HEK293 (cell line): Measurements from ENCODE around the gene KCNJ11.

Experiments used
- CTCF ChIA-PET: fragments of 350-600 bp; formaldehyde crosslinking; extraction: SDS; loops from one replicate; lab custom pipeline; 2021; ENCODE audit warnings: antibody characterized with exemption; lab: Yijun Ruan, JAX
- POLR2A ChIA-PET: fragments of 300-600 bp; formaldehyde crosslinking; extraction: SDS; loops from one replicate; lab custom pipeline; 2020; ENCODE audit warnings: antibody characterized with exemption, inconsistent platforms; lab: Yijun Ruan, JAX
- H3K27ac ChIP-seq: fragments of 200-500 bp; sonication (Bioruptor generic); 2 replicates; pipeline ENCODE4 v1.5.1; 2014; ENCODE audit warnings: low read depth, low read length, control low read depth, inconsistent platforms; ENCODE audit errors: extremely low read depth
- H3K36me3 ChIP-seq, 2 experiments: fragments of 200-500 bp in 1 of 2; sonication (Bioruptor generic) in 1 of 2; 1 replicate in 1 of 2; 2 replicates in 1 of 2; pipeline ENCODE4 v1.5.1; 2014 to 2017; ENCODE audit warnings: inconsistent platforms in 2 of 2, low read length in 2 of 2; ENCODE audit not compliant: control insufficient read depth in 2 of 2, insufficient read depth in 1 of 2
- H3K4me1 ChIP-seq: fragments of 200-500 bp; sonication (Bioruptor generic); 2 replicates; pipeline ENCODE4 v1.5.1; 2014; ENCODE audit warnings: mild to moderate bottlenecking, low read length, inconsistent platforms; ENCODE audit not compliant: control insufficient read depth, insufficient read depth
- H3K4me3 ChIP-seq: 2 replicates; pipeline ENCODE4 v1.5.1; 2011; ENCODE audit warnings: low read depth, mild to moderate bottlenecking, control low read depth, low read length, moderate library complexity
- H3K9me3 ChIP-seq: fragments of 200-500 bp; sonication (Bioruptor generic); 2 replicates; pipeline ENCODE4 v1.5.1; 2014; ENCODE audit warnings: low read depth, low read length, inconsistent platforms; ENCODE audit not compliant: control insufficient read depth, insufficient read depth
- BCL6B ChIP-seq: fragments of 450-650 bp; formaldehyde crosslinking; IDR thresholded peaks from 2 replicates; pipeline ENCODE4 v1.5.1; 2017; ENCODE audit warnings: missing biosample characterization, missing genetic modification characterization
- SALL2 ChIP-seq: fragments of 450-650 bp; formaldehyde crosslinking; IDR thresholded peaks from 2 replicates; pipeline ENCODE4 v1.5.0; 2017; ENCODE audit warnings: missing biosample characterization, mild to moderate bottlenecking, missing genetic modification characterization, borderline replicate concordance
- SCRT2 ChIP-seq: fragments of 450-650 bp; formaldehyde crosslinking; IDR thresholded peaks from 2 replicates; pipeline ENCODE4 v1.5.1; 2016; ENCODE audit warnings: missing biosample characterization, missing genetic modification characterization
- ZEB2 ChIP-seq: fragments of 450-650 bp; formaldehyde crosslinking; IDR thresholded peaks from 2 replicates; pipeline ENCODE4 v1.5.1; 2016; ENCODE audit warnings: missing biosample characterization, missing genetic modification characterization
- ZNF140 ChIP-seq: fragments of 450-650 bp; formaldehyde crosslinking; IDR thresholded peaks from 2 replicates; pipeline ENCODE4 v1.5.1; 2016; ENCODE audit warnings: missing biosample characterization, missing genetic modification characterization
- ZNF157 ChIP-seq: fragments of 450-650 bp; formaldehyde crosslinking; IDR thresholded peaks from 2 replicates; pipeline ENCODE4 v1.5.1; 2016; ENCODE audit warnings: missing biosample characterization, missing genetic modification characterization
- ZNF18 ChIP-seq: fragments of 450-650 bp; formaldehyde crosslinking; IDR thresholded peaks from 2 replicates; pipeline ENCODE4 v1.5.1; 2016; ENCODE audit warnings: missing biosample characterization, missing genetic modification characterization
- ZNF184 ChIP-seq: fragments of 450-650 bp; IDR thresholded peaks from 2 replicates; pipeline ENCODE4 v1.5.1; 2018; ENCODE audit warnings: missing biosample characterization, mild to moderate bottlenecking, missing genetic modification characterization
- ZNF248 ChIP-seq: fragments of 450-650 bp; formaldehyde crosslinking; IDR thresholded peaks from 2 replicates; pipeline ENCODE4 v1.5.1; 2017; ENCODE audit warnings: missing biosample characterization, missing genetic modification characterization
- ZNF362 ChIP-seq: fragments of 450-650 bp; formaldehyde crosslinking; IDR thresholded peaks from 2 replicates; pipeline ENCODE4 v1.5.1; 2016; ENCODE audit warnings: missing biosample characterization, missing genetic modification characterization
- ZNF488 ChIP-seq: fragments of 450-650 bp; formaldehyde crosslinking; IDR thresholded peaks from 2 replicates; pipeline ENCODE4 v1.5.1; 2016; ENCODE audit warnings: missing biosample characterization, missing genetic modification characterization
- ZNF529 ChIP-seq: fragments of 450-650 bp; formaldehyde crosslinking; IDR thresholded peaks from 2 replicates; pipeline ENCODE4 v1.5.1; 2017; ENCODE audit warnings: missing genetic modification characterization, missing biosample characterization; ENCODE audit not compliant: insufficient replicate concordance
- ZNF561 ChIP-seq: fragments of 450-650 bp; IDR thresholded peaks from 2 replicates; pipeline ENCODE4 v1.5.1; 2018; ENCODE audit warnings: missing biosample characterization, missing genetic modification characterization, borderline replicate concordance
- ZNF585B ChIP-seq: fragments of 450-650 bp; formaldehyde crosslinking; IDR thresholded peaks from 2 replicates; pipeline ENCODE4 v1.5.1; 2016; ENCODE audit warnings: missing biosample characterization, missing genetic modification characterization
- ZNF645 ChIP-seq: fragments of 450-650 bp; formaldehyde crosslinking; IDR thresholded peaks from 2 replicates; pipeline ENCODE4; 2016; ENCODE audit warnings: missing biosample characterization, missing genetic modification characterization
- ZNF654 ChIP-seq: fragments of 450-650 bp; formaldehyde crosslinking; IDR thresholded peaks from 2 replicates; pipeline ENCODE4 v1.5.1; 2016; ENCODE audit warnings: low read depth, missing biosample characterization, missing genetic modification characterization
- ZNF660 ChIP-seq: fragments of 450-650 bp; IDR thresholded peaks from 2 replicates; pipeline ENCODE4 v1.5.1; 2018; ENCODE audit warnings: missing biosample characterization, mild to moderate bottlenecking, missing genetic modification characterization
- ZNF664 ChIP-seq: fragments of 450-650 bp; formaldehyde crosslinking; IDR thresholded peaks from 2 replicates; pipeline ENCODE4 v1.5.1; 2016; ENCODE audit warnings: missing biosample characterization, missing genetic modification characterization
- ZNF704 ChIP-seq: fragments of 450-650 bp; formaldehyde crosslinking; IDR thresholded peaks from 2 replicates; pipeline ENCODE4 v1.5.1; 2016; ENCODE audit warnings: missing biosample characterization, missing genetic modification characterization
- ZNF747 ChIP-seq: fragments of 450-650 bp; formaldehyde crosslinking; IDR thresholded peaks from 2 replicates; pipeline ENCODE4 v1.5.1; 2016; ENCODE audit warnings: missing biosample characterization, missing genetic modification characterization
- ZNF791 ChIP-seq: fragments of 450-650 bp; formaldehyde crosslinking; IDR thresholded peaks from 2 replicates; pipeline ENCODE4 v1.5.1; 2016; ENCODE audit warnings: missing biosample characterization, missing genetic modification characterization
- ZSCAN16 ChIP-seq: fragments of 450-650 bp; formaldehyde crosslinking; IDR thresholded peaks from 2 replicates; pipeline ENCODE4 v1.5.1; 2016; ENCODE audit warnings: missing biosample characterization, missing genetic modification characterization

The KCNJ11 gene

GRCh38 chr11:17415523-17416104 lies 27.2 kb upstream of the KCNJ11 start (continued):
- TF ChIP-seq ZNF585B (tag by site-specific recombination): no peak
- no peak for TF ChIP-seq ZNF18 (tag by site-specific recombination)
- no peak for TF ChIP-seq SALL2 (tag by site-specific recombination)
- TF ChIP-seq ZNF660: no peak
- TF ChIP-seq ZNF747: no peak
- no peak for TF ChIP-seq SCRT2
- no peak for TF ChIP-seq ZNF140 (tag by site-specific recombination)
- TF ChIP-seq ZNF362 (tag by site-specific recombination): no peak
- no peak for TF ChIP-seq ZNF704
- TF ChIP-seq ZNF561: no peak

- CTCF ChIA-PET: interaction anchor here (0.6 kb wide), 1 partner anchor 115 kb away, joined by 8 read pairs; no protein-coding TSS in a partner anchor
- no peaks in the 10 kb centered on the region for H3K9me3 ChIP-seq
- no peaks in the 10 kb centered on the region for H3K36me3 ChIP-seq
- TF ChIP-seq ZNF184 (tag by site-specific recombination) (no peak), ZNF654 (tag by site-specific recombination) (no peak), ZNF645 (tag by site-specific recombination) (no peak), ZNF157 (tag by site-specific recombination) (no peak), ZNF248 (tag by site-specific recombination) (no peak), BCL6B (tag by site-specific recombination) (no peak), ZNF488 (tag by site-specific recombination) (no peak), ZNF664 (tag by site-specific recombination) (no peak), ZSCAN16 (no peak), ZNF529 (no peak), ZNF791 (tag by site-specific recombination) (no peak), ZEB2 (tag by site-specific recombination) (no peak)
- peaks cover 3% of the 10 kb centered on the region; the same call in 1 of the 2 replicates for H3K4me1 ChIP-seq
- H3K27ac ChIP-seq: no peak overlapping the region
- POLR2A ChIA-PET: no interaction called here
- no peak overlapping the region for H3K4me3 ChIP-seq
Observed at GRCh38 chr11:17414992-17415391, 26.5 kb upstream of the KCNJ11 start.
